IPS DF 19.7 (cell line): Measurements from ENCODE around the gene VAMP5.
A peak's percentile ranks its signal among the peaks of the same experiment; 100 is the strongest.
"Not testable (repeated sequence)": the region's sequence is repeated elsewhere in the genome, so short reads cannot be mapped to it uniquely, and the experiment has no call there.

Experiments used
- DNase-seq: peaks from one replicate; pipeline ENCODE4 v3.0.0-alpha.2; 2013; ENCODE audit warnings: low read depth, low spot score

VAMP5 gene

GRCh38 chr2:85600951-85601770 is 16.9 kb downstream of the VAMP5 start:
- no peak for DNase-seq

GRCh38 chr2:85601771-85602475 is 17.7 kb downstream of the VAMP5 start:
- DNase-seq = no peak

- peak; percentile 61 for DNase-seq
These were observed 18.4 kb downstream of the VAMP5 start, which contains the start of gene TMEM150A for GRCh38 chr2:85602476-85603234. Gene TMEM150A, minus strand, starts transcription at chr2:85602698. Its CDS starts 750 bp downstream, at chr2:85601948.

GRCh38 chr2:85604133-85604444 is 19.9 kb downstream of the VAMP5 start:
- DNase-seq = not testable (repeated sequence)

- DNase-seq = no peak
These were observed 20.5 kb downstream of the VAMP5 start for GRCh38 chr2:85604568-85605339.

- DNase-seq = no peak
These were observed 21.3 kb downstream of the VAMP5 start for GRCh38 chr2:85605406-85606115.

GRCh38 chr2:85606116-85606455 is 21.9 kb downstream of the VAMP5 start:
- no peak for DNase-seq

- no peak for DNase-seq
These were observed 23.3 kb downstream of the VAMP5 start for GRCh38 chr2:85607268-85608215.

GRCh38 chr2:85611217-85611704 is 27.0 kb downstream of the VAMP5 start:
- DNase-seq = no peak

- peak; percentile 71 for DNase-seq
These were observed 27.7 kb downstream of the VAMP5 start, which contains the start of gene C2orf68 for GRCh38 chr2:85611705-85612587. Gene C2orf68, minus strand, starts transcription at chr2:85612066. Its CDS starts 82 bp downstream, at chr2:85611984.

GRCh38 chr2:85613717-85614515 is 29.7 kb downstream of the VAMP5 start:
- no peak for DNase-seq

GRCh38 chr2:85614757-85615156 is 30.5 kb downstream of the VAMP5 start:
- DNase-seq = not testable (repeated sequence)

- no peak for DNase-seq
These were observed 31.1 kb downstream of the VAMP5 start for GRCh38 chr2:85615413-85615728.

GRCh38 chr2:85617723-85618122 is 33.5 kb downstream of the VAMP5 start:
- DNase-seq = not testable (repeated sequence)

GRCh38 chr2:85619617-85620016 is 35.4 kb downstream of the VAMP5 start:
- DNase-seq = no peak

GRCh38 chr2:85621338-85621737 is 37.1 kb downstream of the VAMP5 start:
- no peak for DNase-seq

- DNase-seq = no peak
These were observed 39.8 kb downstream of the VAMP5 start for GRCh38 chr2:85623991-85624390.

GRCh38 chr2:85628658-85629057 is 44.4 kb downstream of the VAMP5 start:
- no peak for DNase-seq
